Activated effector memory CD4-positive, alpha-beta T cell treated with Interleukin-2 at 50 U/mL for 16 hours (primary cell): ENCODE measurements around the gene PRKCH.

Experiments used
- DNase-seq: peaks from one replicate; pipeline ENCODE4 v3.0.0-alpha.2; 2020

PRKCH gene

GRCh38 chr14:61368781-61369453 is 47.5 kb downstream of the PRKCH start:
- DNase-seq: no peak

DNA sequence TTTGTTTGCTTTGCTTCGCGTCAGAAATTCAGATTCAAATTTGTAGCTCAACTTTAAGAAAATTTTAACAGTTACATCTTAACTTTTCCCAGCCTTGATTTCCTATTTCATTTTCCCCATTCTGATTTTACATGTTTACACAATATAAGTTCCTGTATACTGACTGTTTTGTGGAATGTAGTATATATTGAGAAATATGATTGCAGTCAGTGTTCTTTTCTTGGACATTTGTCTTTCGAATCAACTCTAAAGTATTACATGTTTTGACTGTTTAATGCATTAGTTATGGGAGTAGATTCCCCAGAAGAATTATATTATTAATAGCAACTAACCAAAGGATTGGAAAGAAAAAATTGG is 48.1 kb downstream of the PRKCH start:
- no peak for DNase-seq

DNA sequence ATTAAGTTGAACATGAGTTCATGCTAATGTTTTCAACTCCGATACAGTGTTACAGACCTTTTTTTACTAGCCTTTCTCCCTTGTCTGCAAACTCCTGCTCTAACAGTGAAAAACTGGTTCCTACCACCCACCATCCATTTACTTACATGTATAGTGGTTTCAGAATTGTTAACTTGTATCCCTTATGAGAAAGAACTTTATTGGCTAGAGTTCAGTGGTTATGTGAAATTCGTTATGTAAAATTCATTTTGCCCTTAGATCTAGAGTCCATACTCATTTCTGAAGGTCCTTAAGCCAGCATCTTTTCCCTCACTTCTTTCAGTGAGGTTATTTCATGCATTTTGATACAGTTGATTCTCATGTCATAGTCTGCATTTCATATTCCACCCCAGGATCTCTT is 51.0 kb downstream of the PRKCH start:
- DNase-seq: no peak

DNA sequence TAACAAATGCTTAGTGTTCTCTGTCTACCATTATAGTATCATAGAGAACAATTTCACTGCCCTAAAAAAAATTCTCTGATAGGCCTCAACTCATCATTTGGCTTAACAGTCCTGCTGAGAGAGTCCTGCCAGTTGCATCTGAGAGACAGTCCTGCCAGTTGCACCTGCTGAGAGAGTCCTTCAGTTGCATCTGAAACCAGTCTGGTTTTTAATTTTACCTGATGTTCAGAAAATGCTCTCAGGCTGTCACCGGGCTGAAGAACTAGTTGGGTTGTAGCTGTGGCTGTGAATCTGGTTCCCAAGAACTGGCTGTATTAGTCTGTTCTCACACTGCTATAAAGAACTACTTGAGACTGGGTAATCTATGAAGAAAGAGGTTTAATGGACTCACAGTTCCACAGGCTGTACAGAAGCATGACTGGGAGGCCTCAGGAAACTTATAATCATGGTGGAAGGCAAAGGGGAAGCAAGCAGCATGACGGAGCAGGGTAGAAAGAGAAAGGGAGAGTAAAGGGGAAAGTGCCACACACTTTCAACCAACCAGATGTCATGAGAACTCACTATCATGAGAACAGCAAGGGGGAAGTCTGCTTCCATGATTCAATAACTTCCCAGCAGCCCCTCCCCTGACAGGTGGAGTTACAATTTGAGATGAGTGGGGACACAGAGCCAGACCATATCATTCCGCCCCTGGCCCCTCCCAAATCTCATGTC is 51.6 kb downstream of the PRKCH start:
- no peak for DNase-seq

DNA sequence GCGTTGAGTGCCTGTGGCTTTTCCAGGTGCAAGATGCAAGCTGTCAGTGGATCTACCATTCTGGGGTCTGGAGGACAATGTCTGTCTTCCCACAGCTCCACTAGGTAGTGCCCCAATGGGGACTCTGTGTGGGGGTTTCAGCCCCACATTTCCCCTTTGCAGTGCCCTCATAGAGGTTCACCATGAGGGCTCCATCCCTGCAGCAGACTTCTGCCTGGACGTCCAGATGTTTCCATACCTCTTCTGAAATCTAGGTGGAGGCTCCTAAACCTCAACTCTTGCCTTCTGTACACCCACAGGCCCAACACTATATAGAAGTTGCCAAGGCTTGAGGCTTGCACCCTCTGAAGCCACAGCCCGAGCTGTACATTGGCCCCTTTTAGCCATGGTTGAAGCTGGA is 52.9 kb downstream of the PRKCH start:
- DNase-seq: no peak

DNA sequence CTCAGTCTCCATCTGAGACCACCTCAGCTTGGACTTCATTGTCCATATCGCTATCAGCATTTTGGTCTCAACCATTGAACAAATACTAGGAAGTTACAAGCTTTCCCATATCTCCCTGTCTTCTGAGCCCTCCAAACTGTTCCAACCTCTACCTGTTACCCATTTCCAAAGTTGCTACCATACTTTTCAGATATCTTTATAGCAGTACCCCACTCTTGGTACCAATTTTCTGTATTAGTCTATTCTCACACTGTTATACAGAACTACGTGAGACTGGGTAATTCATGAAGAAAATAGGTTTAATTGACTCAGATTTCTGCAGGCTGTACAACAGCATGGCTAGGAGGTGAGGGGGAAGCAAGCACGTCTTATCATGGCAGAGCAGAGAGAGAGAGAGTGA is 53.8 kb downstream of the PRKCH start:
- no peak for DNase-seq

DNA sequence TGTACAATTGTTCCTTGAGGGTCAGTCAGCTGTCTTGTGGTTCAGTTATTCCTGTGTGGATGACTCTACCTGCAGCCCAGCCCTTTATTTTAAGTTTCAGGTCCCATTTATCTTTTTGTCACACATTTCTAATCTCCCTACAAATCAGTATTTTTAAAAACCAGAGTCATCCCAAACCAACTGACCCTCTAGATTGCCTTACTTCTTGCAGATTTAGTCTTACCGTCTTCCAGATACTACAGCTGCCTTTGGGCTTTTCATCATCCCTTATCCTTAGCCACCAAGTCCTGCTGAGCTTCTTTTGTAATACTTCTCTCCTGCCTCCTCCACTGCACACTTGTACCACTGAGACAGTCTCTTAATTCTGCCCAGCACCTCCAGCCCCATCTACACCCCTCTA is 54.9 kb downstream of the PRKCH start:
- no peak for DNase-seq

DNA sequence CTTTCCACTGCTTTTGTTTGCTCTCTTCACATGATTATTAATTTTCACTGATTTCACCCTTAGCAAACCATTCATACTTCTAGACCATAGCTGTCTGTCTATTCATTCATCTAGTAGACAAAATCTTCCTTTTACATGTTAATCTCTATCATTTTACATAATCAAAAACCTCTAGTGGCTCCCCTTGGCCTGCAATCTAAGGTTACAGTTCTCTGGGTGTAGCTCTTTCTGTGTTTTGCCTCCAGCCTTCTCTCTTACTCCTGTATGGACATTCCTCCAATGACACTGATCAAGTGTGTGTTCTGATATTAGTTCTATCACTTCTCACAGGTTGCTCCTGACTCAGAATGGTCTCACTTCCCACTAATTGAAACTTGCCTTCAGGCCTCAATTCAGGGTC is 56.4 kb downstream of the PRKCH start:
- DNase-seq: no peak

DNA sequence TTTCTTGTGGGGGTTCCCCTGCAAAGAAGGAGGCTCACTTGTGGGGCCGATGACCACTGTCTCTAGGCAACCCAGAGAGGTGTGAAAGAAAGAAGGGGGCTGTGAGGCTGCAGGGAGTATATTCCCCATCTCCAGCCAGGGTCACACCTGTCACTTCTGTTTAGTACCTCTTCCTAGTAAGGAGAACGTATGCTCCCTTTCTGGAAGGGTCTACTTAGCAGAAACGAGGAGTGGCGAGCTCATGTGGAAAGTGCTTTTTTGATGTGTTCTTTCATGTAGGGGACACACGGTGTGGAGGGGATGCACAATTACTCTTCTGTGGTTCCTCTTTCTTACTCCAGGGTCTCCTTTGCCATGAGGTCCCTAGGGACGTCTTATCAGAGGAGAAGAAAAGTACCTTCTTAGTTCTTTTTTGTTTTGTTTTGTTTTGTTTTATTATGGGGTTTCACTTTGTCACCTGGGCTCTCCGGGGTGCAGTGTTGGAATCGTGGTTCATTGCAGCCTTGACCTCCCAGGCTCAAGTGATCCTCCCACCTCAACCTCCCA is 58.3 kb downstream of the PRKCH start:
- DNase-seq: no peak

DNA sequence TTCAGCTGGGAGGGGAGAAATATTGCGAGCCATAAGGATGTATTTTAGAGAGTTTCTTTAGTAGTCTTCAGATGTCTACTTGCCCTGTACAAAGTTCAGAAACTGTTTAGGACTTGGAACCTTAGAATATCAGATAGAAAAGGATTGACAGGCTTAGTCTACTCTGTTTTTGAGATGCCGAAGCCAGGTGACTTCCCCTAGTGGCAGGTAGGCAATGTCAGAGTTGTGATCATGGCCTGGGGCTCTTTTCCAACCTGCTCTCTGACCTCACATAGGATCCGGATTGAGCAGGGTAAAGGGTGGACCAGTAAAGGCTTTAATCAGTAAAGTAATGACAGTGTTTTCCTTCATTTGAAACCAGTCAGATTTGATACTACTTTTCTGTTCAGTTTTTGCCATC is 59.6 kb downstream of the PRKCH start:
- DNase-seq: no peak

DNA sequence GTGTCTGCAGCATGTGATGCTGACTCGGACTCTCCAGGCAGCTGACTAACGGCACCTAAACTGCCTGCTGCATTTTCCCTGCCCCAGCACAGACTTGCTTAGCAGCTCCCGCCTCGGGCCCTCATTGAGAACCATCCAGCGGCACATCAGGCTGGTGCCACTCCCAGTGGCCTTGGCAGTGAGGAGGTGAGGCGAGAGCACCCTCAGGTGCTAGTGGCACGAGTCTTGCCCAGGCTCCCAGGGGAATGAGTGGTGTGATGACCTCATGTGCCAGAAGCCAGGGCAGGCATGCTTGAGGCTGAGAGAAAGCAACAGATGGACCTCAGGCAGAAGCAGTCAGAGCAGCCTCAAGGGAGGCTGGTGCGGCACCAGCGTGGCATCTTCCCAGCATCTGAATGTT is 60.2 kb downstream of the PRKCH start:
- DNase-seq: no peak

DNA sequence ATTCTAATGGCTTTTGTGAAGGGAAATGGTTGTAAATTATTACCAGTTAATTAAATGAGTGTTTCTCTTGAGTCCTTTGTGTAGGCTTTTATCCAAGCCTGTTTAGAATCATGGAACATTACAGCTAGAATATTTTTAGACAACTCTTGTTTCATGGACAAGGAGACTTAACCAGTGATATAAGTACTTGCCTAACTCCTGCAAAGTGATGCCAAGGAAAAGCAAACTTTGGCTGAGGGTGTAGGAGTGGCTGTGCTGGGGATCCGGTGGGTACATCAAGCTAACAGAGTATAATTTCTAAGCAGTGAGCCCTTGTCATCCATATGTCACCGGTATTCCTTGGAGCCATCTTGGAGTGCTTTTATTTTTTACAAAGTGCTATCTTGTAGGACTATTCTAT is 61.5 kb downstream of the PRKCH start:
- DNase-seq: no peak

DNA sequence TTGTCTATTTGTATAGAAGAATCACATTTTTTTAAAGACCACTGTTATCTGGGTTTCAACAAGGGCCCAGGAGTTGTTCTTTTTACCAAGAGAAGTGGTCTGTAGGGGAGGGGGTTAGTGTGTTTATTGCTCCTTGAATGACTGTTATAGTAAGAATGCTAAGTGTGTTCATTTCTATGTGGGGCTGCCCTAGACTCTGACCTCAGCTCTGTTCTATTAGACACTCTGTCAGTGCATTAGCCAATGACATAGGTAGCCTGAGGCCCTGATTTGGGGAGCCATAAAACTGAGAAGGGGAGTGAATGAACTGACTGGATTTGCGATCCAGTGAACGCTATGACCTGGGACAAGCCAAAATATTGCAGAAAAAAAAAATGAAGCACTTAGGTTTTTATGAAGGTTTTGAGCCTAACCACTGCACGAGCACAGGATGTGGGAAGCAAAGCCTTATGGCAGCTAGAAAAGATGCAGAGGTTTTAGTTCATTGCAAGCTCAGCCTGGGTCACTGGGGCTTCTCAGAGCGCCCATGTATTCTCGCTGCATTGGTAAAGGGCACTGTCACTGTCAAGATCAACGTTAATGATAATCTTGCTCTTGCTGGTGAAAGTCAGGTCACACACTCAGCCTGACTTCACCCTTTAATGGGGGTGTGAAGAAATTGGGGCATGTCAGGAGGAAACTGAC is 63.8 kb downstream of the PRKCH start:
- DNase-seq: peak; percentile 55

- DNase-seq: no peak
These were observed 64.9 kb downstream of the PRKCH start for GRCh38 chr14:61386173-61386772.

- DNase-seq: no peak
These were observed 65.7 kb downstream of the PRKCH start for GRCh38 chr14:61387076-61387475.

- DNase-seq: no peak
These were observed 67.0 kb downstream of the PRKCH start for GRCh38 chr14:61388173-61388975.

DNA sequence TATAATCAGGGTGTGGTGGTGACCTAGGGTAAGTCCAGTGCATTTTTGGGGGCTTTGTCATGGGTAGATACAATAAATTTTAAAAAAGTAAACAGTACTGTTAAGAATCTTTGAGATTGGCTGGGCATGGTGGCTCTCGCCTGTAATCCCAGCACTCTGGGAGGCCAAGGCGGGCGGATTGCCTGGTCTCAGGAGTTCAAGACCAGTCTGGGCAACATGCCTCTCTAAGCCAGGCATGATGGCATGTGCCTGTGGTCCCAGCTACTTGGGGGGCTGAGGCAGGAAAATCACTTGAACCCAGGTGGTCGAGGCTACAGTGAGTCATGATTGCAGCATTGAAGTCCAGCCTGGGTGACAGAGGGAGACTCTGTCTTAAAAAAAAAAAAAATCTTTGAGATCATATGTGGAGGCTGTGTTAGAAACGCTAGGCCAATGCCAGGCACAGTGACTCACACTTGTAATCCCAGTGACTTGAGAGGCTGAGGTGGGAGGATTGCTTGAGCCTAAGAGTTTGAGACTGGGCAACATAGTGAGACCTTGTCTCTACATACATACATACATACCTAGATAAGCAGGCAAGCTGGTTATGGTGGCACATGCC is 67.7 kb downstream of the PRKCH start:
- DNase-seq: no peak

DNA sequence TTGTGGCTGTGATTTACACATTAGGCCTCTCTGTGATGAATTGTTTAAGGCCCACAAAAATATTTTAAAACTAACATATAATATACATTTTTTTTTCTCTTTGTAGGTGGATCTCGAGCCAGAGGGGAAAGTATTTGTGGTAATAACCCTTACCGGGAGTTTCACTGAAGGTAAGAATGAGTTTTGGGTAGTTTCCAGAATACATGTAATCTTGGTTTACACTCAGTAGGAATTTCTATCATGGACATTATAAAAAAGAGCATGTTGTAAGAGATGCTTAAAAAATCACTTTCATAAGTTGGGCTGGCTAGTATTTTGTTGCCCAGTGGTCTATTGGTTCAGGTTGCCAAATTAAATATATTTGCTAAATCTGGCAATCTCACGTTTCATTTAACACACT is 69.7 kb downstream of the PRKCH start:
- DNase-seq: no peak

DNA sequence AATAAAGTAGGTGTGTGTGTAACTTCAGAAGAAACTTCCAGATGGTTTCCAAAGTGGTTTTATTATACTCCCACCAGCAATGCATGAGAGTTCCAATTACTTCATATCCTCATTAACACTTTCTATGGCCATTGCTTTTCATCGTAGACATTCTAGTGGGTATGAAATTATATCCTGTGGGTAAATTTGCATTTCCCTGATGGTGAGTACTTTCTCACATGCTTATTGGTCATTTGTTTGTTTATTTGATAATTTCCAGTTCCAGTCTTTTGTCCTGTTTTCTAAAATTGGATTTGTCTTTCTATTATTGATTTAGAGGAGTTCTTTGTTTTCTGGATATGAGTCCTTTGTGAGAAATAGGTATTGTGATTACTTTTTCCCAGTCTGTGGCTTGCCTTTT is 70.9 kb downstream of the PRKCH start:
- DNase-seq: no peak

- DNase-seq: no peak
These were observed 73.2 kb downstream of the PRKCH start for GRCh38 chr14:61394542-61394941.

DNA sequence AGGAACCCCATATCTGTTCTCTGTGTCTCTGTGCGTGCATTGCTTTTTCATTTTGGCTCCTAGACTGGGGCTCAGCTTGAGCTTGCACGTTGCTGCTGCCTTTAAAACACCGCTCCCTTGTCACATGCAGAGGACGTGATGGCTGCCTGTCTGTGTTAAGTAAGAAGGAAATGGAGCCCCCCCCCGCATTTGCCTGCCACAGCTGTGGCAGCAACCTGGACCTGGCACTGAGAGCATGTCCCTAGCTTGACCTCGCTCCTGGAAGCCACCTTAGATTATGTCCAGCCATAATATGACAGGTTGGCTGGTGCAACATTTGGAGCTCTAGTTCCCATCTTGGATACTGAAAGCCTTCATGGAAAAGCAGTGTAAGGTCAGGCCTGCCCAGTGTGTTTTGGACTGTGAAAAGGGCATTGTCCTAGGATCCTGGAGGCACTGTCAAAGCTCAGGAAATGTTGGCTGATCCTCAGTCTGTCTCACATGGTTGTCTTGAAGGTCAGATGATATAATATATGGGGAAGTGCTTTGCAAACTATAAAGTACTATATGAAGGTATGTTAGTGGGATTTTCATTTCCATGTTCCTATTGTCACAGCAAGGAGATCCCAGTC is 73.8 kb downstream of the PRKCH start:
- DNase-seq: no peak

GRCh38 chr14:61396279-61396678 is 74.9 kb downstream of the PRKCH start:
- no peak for DNase-seq
